H1 (cell line): Measurements from ENCODE around the gene NCKAP1. TPM values are rescaled to one million over a fixed set of nuclear protein-coding genes. Genes with fewer than 3 reads are reported as not detected.

Experiments used
- CTCF ChIA-PET: fragments of 300-600 bp; sonication (Branson Sonifier 250); formaldehyde crosslinking; loops from one replicate; lab custom pipeline; 2021; ENCODE audit not compliant: partially characterized antibody; lab: Charles Lee
- POLR2A ChIA-PET: fragments of 300-600 bp; sonication (Branson Sonifier 250); formaldehyde crosslinking; loops from one replicate; lab custom pipeline; 2021; ENCODE audit warnings: inconsistent platforms; ENCODE audit not compliant: partially characterized antibody; lab: Charles Lee
- DNase-seq, 2 experiments: peaks; one replicate each; pipeline versions ENCODE4 v3.0.0 to v3.0.0-alpha.2; 2010 to 2022; ENCODE audit warnings: low spot score in 2 of 2, low read depth in 1 of 2, mixed read lengths in 1 of 2
- FAIRE-seq: peaks from 2 replicates; lab custom pipeline; 2011; peaks lifted over from hg19 to GRCh38; lab: Jason Lieb, UNC
- H2AFZ ChIP-seq: 2 replicates; pipeline ENCODE4 v1.8.1; 2012; ENCODE audit warnings: low read length, inconsistent platforms
- H2AK5ac ChIP-seq: 2 replicates; pipeline ENCODE4 v1.6.1; 2013; ENCODE audit warnings: low read depth, low read length
- H2BK120ac ChIP-seq: replicated peaks from 2 replicates; pipeline ENCODE3; 2013; ENCODE audit warnings: low read depth, low read length, inconsistent platforms
- H2BK12ac ChIP-seq: 2 replicates; pipeline ENCODE4 v1.6.1; 2013; ENCODE audit warnings: low read depth, low read length
- H2BK15ac ChIP-seq: 2 replicates; pipeline ENCODE4 v1.6.1; 2013; ENCODE audit warnings: low read length
- H2BK20ac ChIP-seq: 2 replicates; pipeline ENCODE4 v1.6.1; 2013; ENCODE audit warnings: low read length
- H2BK5ac ChIP-seq: 2 replicates; pipeline ENCODE4 v1.6.1; 2013; ENCODE audit warnings: low read depth, low read length
- H3K14ac ChIP-seq: 2 replicates; pipeline ENCODE4 v1.6.1; 2013; ENCODE audit warnings: inconsistent platforms; ENCODE audit not compliant: insufficient read length
- H3K18ac ChIP-seq: 2 replicates; pipeline ENCODE4 v1.6.1; 2013; ENCODE audit warnings: low read length; ENCODE audit errors: extremely low read depth
- H3K23ac ChIP-seq: 2 replicates; pipeline ENCODE4 v1.6.1; 2013; ENCODE audit warnings: inconsistent platforms; ENCODE audit not compliant: insufficient read length
- H3K23me2 ChIP-seq: 2 replicates; pipeline ENCODE4 v1.6.1; 2013; ENCODE audit warnings: low read depth, low read length
- H3K27ac ChIP-seq: 2 replicates; pipeline ENCODE4 v1.6.1; 2011; ENCODE audit warnings: low read depth, low read length, inconsistent platforms
- H3K27me3 ChIP-seq, 4 experiments: replicated peaks in 1 of 4; 1 replicate in 1 of 4; 2 replicates in 3 of 4; pipeline versions ENCODE4 v1.6.1 to v1.8.1; 2011 to 2013; ENCODE audit warnings: low read length in 3 of 4, mild to moderate bottlenecking in 3 of 4, inconsistent platforms in 2 of 4, mixed read lengths in 2 of 4, moderate library complexity in 1 of 4; ENCODE audit not compliant: control insufficient read depth in 3 of 4, insufficient read depth in 3 of 4; ENCODE audit errors: extremely low read depth in 1 of 4
- H3K36me3 ChIP-seq, 4 experiments: 2 replicates each; pipeline versions ENCODE4 v1.6.1 to v1.8.1; 2011 to 2013; ENCODE audit warnings: mild to moderate bottlenecking in 4 of 4, low read length in 3 of 4, moderate library complexity in 2 of 4, control low read depth in 1 of 4, inconsistent platforms in 1 of 4; ENCODE audit not compliant: insufficient read depth in 4 of 4, control insufficient read depth in 2 of 4
- H3K4ac ChIP-seq: replicated peaks from 2 replicates; pipeline ENCODE3; 2013; ENCODE audit warnings: low read length, low read depth, mixed read lengths, inconsistent platforms; ENCODE audit not compliant: insufficient read length
- H3K4me1 ChIP-seq, 4 experiments: replicated peaks in 1 of 4; 1 replicate in 1 of 4; 2 replicates in 3 of 4; pipeline versions ENCODE4 v1.6.1 to v1.8.1; 2011 to 2013; ENCODE audit warnings: low read length in 3 of 4, inconsistent platforms in 2 of 4, mixed read lengths in 1 of 4; ENCODE audit not compliant: insufficient read depth in 4 of 4, control insufficient read depth in 3 of 4
- H3K4me2 ChIP-seq, 2 experiments: 2 replicates each; pipeline versions ENCODE4 v1.6.1 to v1.8.1; 2011 to 2013; ENCODE audit warnings: low read depth in 2 of 2, low read length in 2 of 2, control low read depth in 1 of 2, inconsistent platforms in 1 of 2, mild to moderate bottlenecking in 1 of 2; ENCODE audit not compliant: insufficient read depth in 1 of 2
- H3K4me3 ChIP-seq, 4 experiments: fragments of 200-600, 300-600 bp in 1 of 4; sonication (generic), shearing (Covaris generic), sonication (Bioruptor Twin) in 1 of 4; 2 replicates each; pipeline versions ENCODE4 v1.5.1 to v1.8.1; 2011 to 2016; ENCODE audit warnings: low read length in 4 of 4, low read depth in 3 of 4, control low read depth in 2 of 4, inconsistent platforms in 2 of 4, mild to moderate bottlenecking in 2 of 4, mixed read lengths in 1 of 4, moderate library complexity in 1 of 4; ENCODE audit not compliant: insufficient read depth in 2 of 4; ENCODE audit errors: extremely low read depth in 1 of 4
- H3K56ac ChIP-seq: replicated peaks from 2 replicates; pipeline ENCODE3; 2013; ENCODE audit warnings: low read depth, mild to moderate bottlenecking, mixed read lengths, low read length, inconsistent platforms; ENCODE audit not compliant: insufficient read length
- H3K79me1 ChIP-seq: 2 replicates; pipeline ENCODE4 v1.6.1; 2013; ENCODE audit warnings: low read depth, low read length, control low read depth
- H3K79me2 ChIP-seq, 2 experiments: 2 replicates each; pipeline versions ENCODE4 v1.6.1 to v1.8.1; 2012 to 2013; ENCODE audit warnings: low read length in 2 of 2, mild to moderate bottlenecking in 2 of 2, inconsistent platforms in 1 of 2; ENCODE audit not compliant: insufficient read depth in 2 of 2, control insufficient read depth in 1 of 2
- H3K9ac ChIP-seq, 4 experiments: replicated peaks in 1 of 4; 1 replicate in 1 of 4; 2 replicates in 3 of 4; pipeline versions ENCODE4 v1.6.1 to v1.8.1; 2011 to 2013; ENCODE audit warnings: low read depth in 3 of 4, low read length in 3 of 4, control low read depth in 2 of 4, mild to moderate bottlenecking in 2 of 4, moderate library complexity in 2 of 4, inconsistent platforms in 1 of 4; ENCODE audit errors: extremely low read depth in 1 of 4
- H3K9me3 ChIP-seq, 2 experiments: 2 replicates each; pipeline versions ENCODE4 v1.6.1 to v1.8.1; 2012 to 2013; ENCODE audit warnings: mild to moderate bottlenecking in 2 of 2, moderate library complexity in 2 of 2, control low read depth in 1 of 2, inconsistent platforms in 1 of 2, low read depth in 1 of 2, low read length in 1 of 2, mixed read lengths in 1 of 2; ENCODE audit not compliant: insufficient read depth in 2 of 2
- H4K20me1 ChIP-seq, 2 experiments: replicated peaks in 1 of 2; 2 replicates each; pipeline versions ENCODE3 to v1.8.1; 2011 to 2013; ENCODE audit warnings: inconsistent platforms in 2 of 2, low read length in 2 of 2, mild to moderate bottlenecking in 1 of 2; ENCODE audit not compliant: insufficient read depth in 2 of 2, control insufficient read depth in 1 of 2
- H4K5ac ChIP-seq: 2 replicates; pipeline ENCODE4 v1.6.1; 2013; ENCODE audit warnings: low read length, low read depth, mixed read lengths, inconsistent platforms; ENCODE audit not compliant: insufficient read length
- H4K8ac ChIP-seq: 2 replicates; pipeline ENCODE4 v1.8.0; 2013; ENCODE audit warnings: mild to moderate bottlenecking, moderate library complexity, low read length, inconsistent platforms; ENCODE audit not compliant: insufficient read depth; ENCODE audit errors: extremely low read depth
- H4K91ac ChIP-seq: replicated peaks from 2 replicates; pipeline ENCODE3; 2013; ENCODE audit warnings: low read length, mixed read lengths, inconsistent platforms; ENCODE audit not compliant: insufficient read length
- ASH2L ChIP-seq: fragments of 200-600, 300-600 bp; sonication (generic); IDR thresholded peaks from one replicate; pipeline ENCODE4 v1.7.1; 2017; ENCODE audit warnings: low read length
- CBX5 ChIP-seq: fragments of 300-800, 300-1000 bp; sonication (generic); IDR thresholded peaks from 2 replicates; pipeline ENCODE4 v1.7.1; 2016; ENCODE audit warnings: antibody characterized with exemption, low read length, low read depth
- CBX8 ChIP-seq: fragments of 300-800, 300-1000 bp; sonication (generic); IDR thresholded peaks from 2 replicates; pipeline ENCODE4 v1.7.1; 2016; ENCODE audit warnings: low read depth, low read length, borderline replicate concordance
- CREB1 ChIP-seq: IDR thresholded peaks from 2 replicates; pipeline ENCODE4 v1.6.1; 2012; ENCODE audit warnings: inconsistent platforms
- KDM1A ChIP-seq: fragments of 200-600, 300-600 bp; sonication (generic); IDR thresholded peaks from 2 replicates; pipeline ENCODE4 v1.7.1; 2016; ENCODE audit warnings: mild to moderate bottlenecking, low read length, borderline replicate concordance
- NANOG ChIP-seq: IDR thresholded peaks from 2 replicates; pipeline ENCODE4 v1.6.1; 2011; ENCODE audit warnings: low read length, low read depth, mild to moderate bottlenecking, inconsistent platforms; ENCODE audit not compliant: insufficient read depth, poor library complexity, severe bottlenecking
- POLR2A ChIP-seq, 2 experiments: IDR thresholded peaks; 1 replicate in 1 of 2; 2 replicates in 1 of 2; pipeline ENCODE4 v1.6.1; 2011; ENCODE audit warnings: low read depth in 2 of 2, low read length in 2 of 2, mild to moderate bottlenecking in 2 of 2; ENCODE audit errors: control extremely low read depth in 1 of 2
- POU5F1 ChIP-seq: IDR thresholded peaks from 2 replicates; pipeline ENCODE4 v1.6.1; 2011; ENCODE audit warnings: low read depth, mild to moderate bottlenecking, low read length, moderate library complexity
- SIX5 ChIP-seq: IDR thresholded peaks from 2 replicates; pipeline ENCODE4 v1.6.1; 2011; ENCODE audit warnings: mild to moderate bottlenecking, low read depth, low read length
- TAF1 ChIP-seq: IDR thresholded peaks from 2 replicates; pipeline ENCODE4 v1.6.1; 2011; ENCODE audit warnings: mild to moderate bottlenecking, low read depth, low read length
- WGBS, 2 experiments: shearing (Covaris generic) in 1 of 2; methylation state at CpG; one replicate each; pipeline versions ENCODE4 v1.1.6 to v1.1.7; 2013 to 2015; ENCODE audit warnings: low lambda C conversion rate in 2 of 2, mixed read lengths in 2 of 2, inconsistent platforms in 1 of 2, low coverage in 1 of 2, missing lambda C conversion rate in 1 of 2; ENCODE audit not compliant: insufficient replicate concordance in 2 of 2, insufficient coverage in 1 of 2, insufficient read length in 1 of 2; ENCODE audit errors: extremely low coverage in 1 of 2, missing lambda C conversion rate in 1 of 2; 5-methylcytosine and 5-hydroxymethylcytosine counted together
- polyA plus RNA-seq, 7 experiments: library from polyadenylated mRNA; depleted of rRNA in 3 of 7; stranded (reverse) in 5 of 7; unstranded in 2 of 7; fragments of >200 nt in 5 of 7; fragments of 200-250 nt in 2 of 7; gene quantifications; 1 replicate in 5 of 7; 2 replicates in 1 of 7; 4 replicates in 1 of 7; pipeline versions ENCODE4 v1.2.1 to v1.2.3, GENCODE V29; 2011 to 2013; ENCODE audit warnings: missing spikeins in 2 of 7, mixed read lengths in 2 of 7
- total RNA-seq: library from RNA; stranded (reverse); fragmentation: NEBNext Ultra II Directional; extraction: Animal tissue kit (Norgen Biotek cat#: 25700); gene quantifications from 2 replicates; pipeline ENCODE4 v1.2.1, GENCODE V29; 2021
- TF ChIP-seq, protein P1 (sequence below): IDR thresholded peaks from 2 replicates; pipeline ENCODE4 v1.6.1; 2011; ENCODE audit warnings: low read length, improper control_type of control experiment

NCKAP1 gene
- total and polyA plus RNA-seq, 2 of the 8 experiments (the other 6 are each of a cell fraction or from before 2014, with no cell fraction given): 90.8 to 173 TPM

DNA sequence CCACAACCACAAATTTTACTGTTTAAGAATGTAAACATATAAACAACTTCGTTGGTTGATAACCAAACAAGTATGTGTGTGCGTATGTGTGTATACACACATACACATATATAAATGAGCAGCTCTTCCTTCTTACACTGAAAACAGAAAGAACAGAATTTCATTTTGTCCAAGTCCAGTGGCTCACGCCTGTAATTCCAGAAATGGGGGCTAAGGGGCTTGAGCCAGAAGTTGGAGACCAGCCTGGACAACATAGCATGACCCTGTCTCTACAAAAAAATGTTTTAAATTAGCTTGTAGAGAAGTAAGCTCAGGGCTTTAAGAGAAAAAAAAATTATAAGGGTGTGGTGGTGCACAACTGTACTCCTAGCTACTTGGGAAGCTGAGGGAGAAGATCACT, 12.3 kb downstream of the NCKAP1 start:
- H2AK5ac ChIP-seq: no peak overlapping the region
- POLR2A ChIA-PET: interaction anchor here (0.8 to 1.1 kb wide), 3 partner anchors 8 to 12 kb away, joined by 3 to 4 read pairs (median 3); no protein-coding TSS in a partner anchor
- no peak overlapping the region for H2BK20ac ChIP-seq
- H2BK15ac ChIP-seq: no peak overlapping the region
- H3K23me2 ChIP-seq: no peaks in the 10 kb centered on the region
- no peak overlapping the region for H3K9ac ChIP-seq
- no peak overlapping the region for H3K4ac ChIP-seq
- H2BK5ac ChIP-seq: no peak overlapping the region
- H3K79me2 ChIP-seq: peaks cover 6 to 100% of the 10 kb centered on the region in 2 experiments
- DNase-seq (no peak), FAIRE-seq (no peak)
- no peaks in the 10 kb centered on the region for H3K79me1 ChIP-seq
- H3K27ac ChIP-seq: no peak overlapping the region
- H3K4me3 ChIP-seq: no peak overlapping the region
- H3K14ac ChIP-seq: no peak overlapping the region
- H3K4me2 ChIP-seq: no peak overlapping the region
- no peak overlapping the region for H2AFZ ChIP-seq
- no peak overlapping the region for H4K8ac ChIP-seq
- 88% methylated on average over 3 of the region's 3 CpGs; no CpG with 5 or more reads in 1 of the 2 experiments for WGBS, 2 experiments
- H4K5ac ChIP-seq: no peak overlapping the region
- no peaks in the 10 kb centered on the region for H3K27me3 ChIP-seq
- H3K9me3 ChIP-seq: no peaks in the 10 kb centered on the region
- no peak overlapping the region for H4K91ac ChIP-seq
- CTCF ChIA-PET: interaction anchor here (0.9 to 2.4 kb wide), 5 partner anchors 10 to 15 kb away, joined by 3 to 13 read pairs (median 4); partner anchors contain the start of gene NCKAP1
- no peak overlapping the region for H2BK12ac ChIP-seq
- no peak overlapping the region for H3K23ac ChIP-seq
- no peak overlapping the region for H3K18ac ChIP-seq
- H2BK120ac ChIP-seq: no peak overlapping the region
- H3K4me1 ChIP-seq: peaks cover 0 to 2% (median 0%) of the 10 kb centered on the region in 4 experiments; a peak in 2 of 7 replicates
- peaks cover 5 to 6% of the 10 kb centered on the region in 2 experiments for H4K20me1 ChIP-seq
- no peak overlapping the region for H3K56ac ChIP-seq
- H3K36me3 ChIP-seq: peaks cover 0 to 23% (median 11%) of the 10 kb centered on the region in 4 experiments; a peak in 3 of 8 replicates
- TF ChIP-seq CBX5 (no peak), CBX8 (no peak), NANOG (no peak), CREB1 (no peak), POLR2A (IDR thresholded peaks at IDR 0.05; ENCODE audit: control extremely low read depth in 1 of 2, low read depth in 2 of 2, low read length in 2 of 2) (no peak), KDM1A (no peak), SIX5 (no peak), ASH2L (no peak), POU5F1 (no peak), TAF1 (no peak)
- TF ChIP-seq, protein P1, sequence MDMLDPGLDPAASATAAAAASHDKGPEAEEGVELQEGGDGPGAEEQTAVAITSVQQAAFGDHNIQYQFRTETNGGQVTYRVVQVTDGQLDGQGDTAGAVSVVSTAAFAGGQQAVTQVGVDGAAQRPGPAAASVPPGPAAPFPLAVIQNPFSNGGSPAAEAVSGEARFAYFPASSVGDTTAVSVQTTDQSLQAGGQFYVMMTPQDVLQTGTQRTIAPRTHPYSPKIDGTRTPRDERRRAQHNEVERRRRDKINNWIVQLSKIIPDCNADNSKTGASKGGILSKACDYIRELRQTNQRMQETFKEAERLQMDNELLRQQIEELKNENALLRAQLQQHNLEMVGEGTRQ: no peak
